Measurements from ENCODE around the gene OR2J3. TPM values are rescaled to one million over a fixed set of nuclear protein-coding genes. Genes with fewer than 3 reads are reported as not detected.

OR2J3 gene
- total and polyA plus RNA-seq, 10 of the 15 experiments (the other 5 are each of a cell fraction or from before 2014, with no cell fraction given), result not detected

DNA sequence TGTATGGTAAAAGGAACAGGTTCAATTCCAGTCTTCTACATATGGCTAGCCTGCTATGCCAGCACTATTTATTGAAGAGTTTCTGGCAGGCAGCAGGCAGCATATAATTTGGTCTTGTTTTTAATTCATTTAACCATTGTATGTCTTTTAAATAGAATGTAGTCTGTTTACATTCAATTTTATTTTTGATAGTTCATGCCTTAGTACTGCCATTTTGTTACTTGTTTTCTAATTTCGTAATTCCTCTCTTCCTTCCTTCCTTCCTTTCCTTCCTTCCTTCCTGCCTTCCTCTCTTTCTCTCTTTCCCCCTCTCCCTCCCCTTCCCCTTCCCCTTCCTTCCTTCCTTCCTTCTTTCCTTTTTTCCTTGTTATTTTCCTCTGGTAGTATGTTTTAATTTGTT is 45.2 kb downstream of the OR2J3 start:
- CTCF ChIA-PET, result no interaction called here
- Histone ChIP-seq H3K36me3 (ENCODE audit: control insufficient read depth in 2 of 2, insufficient read depth in 2 of 2, low read length in 1 of 2) (no peaks in the 10 kb centered on the region), H3K9me3 (replicated peaks; ENCODE audit: control insufficient read depth, insufficient read depth, low read length) (no peaks in the 10 kb centered on the region), H3K4me1 (ENCODE audit: control insufficient read depth, insufficient read depth, low read length) (no peaks in the 10 kb centered on the region), H3K27me3 (replicated peaks in 1 of 2; ENCODE audit: control insufficient read depth in 2 of 2, insufficient read depth in 2 of 2, low read length in 1 of 2) (no peaks in the 10 kb centered on the region), H2AFZ (ENCODE audit: control insufficient read depth, low read depth, low read length) (no peak overlapping the region), H3K79me2 (ENCODE audit: control insufficient read depth, insufficient read depth, low read length) (no peaks in the 10 kb centered on the region), H3K4me2 (ENCODE audit: control insufficient read depth, insufficient read depth) (no peak overlapping the region), H3K4me3 (no peak overlapping the region), H4K20me1 (ENCODE audit: control insufficient read depth, insufficient read depth) (no peaks in the 10 kb centered on the region), H3K27ac (ENCODE audit: control insufficient read depth, insufficient read depth) (no peak overlapping the region), H3K9ac (ENCODE audit: control insufficient read depth, insufficient read depth, low read length) (no peak overlapping the region)
- POLR2A ChIA-PET, result no interaction called here
- BruUV-seq (replicated peaks), result no TSS peak
- in situ Hi-C loops (cut with MboI), result no loop called here
- intact Hi-C loops (cut with micrococcal nuclease; ENCODE audit: unreplicated experiment), result no loop called here
- SMC1A ChIA-PET (ENCODE audit: uncharacterized antibody, unreplicated experiment), result no interaction called here
- 38% methylated on average over 1 of the region's 1 CpG for WGBS (ENCODE audit: insufficient coverage, insufficient replicate concordance, low lambda C conversion rate, missing lambda C conversion rate)
- no peak for FAIRE-seq
- ATAC-seq, result no peak
- RAD21 ChIA-PET (ENCODE audit: unreplicated experiment), result no interaction called here
- TF ChIP-seq, protein P1, sequence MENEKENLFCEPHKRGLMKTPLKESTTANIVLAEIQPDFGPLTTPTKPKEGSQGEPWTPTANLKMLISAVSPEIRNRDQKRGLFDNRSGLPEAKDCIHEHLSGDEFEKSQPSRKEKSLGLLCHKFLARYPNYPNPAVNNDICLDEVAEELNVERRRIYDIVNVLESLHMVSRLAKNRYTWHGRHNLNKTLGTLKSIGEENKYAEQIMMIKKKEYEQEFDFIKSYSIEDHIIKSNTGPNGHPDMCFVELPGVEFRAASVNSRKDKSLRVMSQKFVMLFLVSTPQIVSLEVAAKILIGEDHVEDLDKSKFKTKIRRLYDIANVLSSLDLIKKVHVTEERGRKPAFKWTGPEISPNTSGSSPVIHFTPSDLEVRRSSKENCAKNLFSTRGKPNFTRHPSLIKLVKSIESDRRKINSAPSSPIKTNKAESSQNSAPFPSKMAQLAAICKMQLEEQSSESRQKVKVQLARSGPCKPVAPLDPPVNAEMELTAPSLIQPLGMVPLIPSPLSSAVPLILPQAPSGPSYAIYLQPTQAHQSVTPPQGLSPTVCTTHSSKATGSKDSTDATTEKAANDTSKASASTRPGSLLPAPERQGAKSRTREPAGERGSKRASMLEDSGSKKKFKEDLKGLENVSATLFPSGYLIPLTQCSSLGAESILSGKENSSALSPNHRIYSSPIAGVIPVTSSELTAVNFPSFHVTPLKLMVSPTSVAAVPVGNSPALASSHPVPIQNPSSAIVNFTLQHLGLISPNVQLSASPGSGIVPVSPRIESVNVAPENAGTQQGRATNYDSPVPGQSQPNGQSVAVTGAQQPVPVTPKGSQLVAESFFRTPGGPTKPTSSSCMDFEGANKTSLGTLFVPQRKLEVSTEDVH (IDR thresholded peaks at IDR 0.05; ENCODE audit: low read depth, partially characterized antibody), result no peak
- TF ChIP-seq RELA (IDR thresholded peaks at IDR 0.05; ENCODE audit: borderline replicate concordance, partially characterized antibody) (no peak), POU2F2 (IDR thresholded peaks at IDR 0.05; ENCODE audit: borderline replicate concordance, low read depth, low read length) (no peak), ZZZ3 (IDR thresholded peaks at IDR 0.05; ENCODE audit: control insufficient read depth, insufficient read length, low read depth) (no peak), POLR2AphosphoS5 (IDR thresholded peaks at IDR 0.05; ENCODE audit: low read length) (no peak), BCL11A (IDR thresholded peaks at IDR 0.05; ENCODE audit: low read depth, low read length) (no peak), HCFC1 (IDR thresholded peaks at IDR 0.05; ENCODE audit: low read length) (no peak), POLR2AphosphoS2 (IDR thresholded peaks at IDR 0.05; ENCODE audit: low read depth, low read length) (no peak), ZNF207 (IDR thresholded peaks at IDR 0.05; ENCODE audit: borderline replicate concordance) (no peak), RB1 (IDR thresholded peaks at IDR 0.05; ENCODE audit: borderline replicate concordance) (no peak), ESRRA (IDR thresholded peaks at IDR 0.05; ENCODE audit: low read length) (no peak), RCOR1 (conservative IDR thresholded peaks at IDR 0.05; ENCODE audit: low read depth, low read length) (no peak), WRNIP1 (IDR thresholded peaks at IDR 0.05; ENCODE audit: borderline replicate concordance, low read depth, low read length) (no peak)
- TF ChIP-seq, protein P2, sequence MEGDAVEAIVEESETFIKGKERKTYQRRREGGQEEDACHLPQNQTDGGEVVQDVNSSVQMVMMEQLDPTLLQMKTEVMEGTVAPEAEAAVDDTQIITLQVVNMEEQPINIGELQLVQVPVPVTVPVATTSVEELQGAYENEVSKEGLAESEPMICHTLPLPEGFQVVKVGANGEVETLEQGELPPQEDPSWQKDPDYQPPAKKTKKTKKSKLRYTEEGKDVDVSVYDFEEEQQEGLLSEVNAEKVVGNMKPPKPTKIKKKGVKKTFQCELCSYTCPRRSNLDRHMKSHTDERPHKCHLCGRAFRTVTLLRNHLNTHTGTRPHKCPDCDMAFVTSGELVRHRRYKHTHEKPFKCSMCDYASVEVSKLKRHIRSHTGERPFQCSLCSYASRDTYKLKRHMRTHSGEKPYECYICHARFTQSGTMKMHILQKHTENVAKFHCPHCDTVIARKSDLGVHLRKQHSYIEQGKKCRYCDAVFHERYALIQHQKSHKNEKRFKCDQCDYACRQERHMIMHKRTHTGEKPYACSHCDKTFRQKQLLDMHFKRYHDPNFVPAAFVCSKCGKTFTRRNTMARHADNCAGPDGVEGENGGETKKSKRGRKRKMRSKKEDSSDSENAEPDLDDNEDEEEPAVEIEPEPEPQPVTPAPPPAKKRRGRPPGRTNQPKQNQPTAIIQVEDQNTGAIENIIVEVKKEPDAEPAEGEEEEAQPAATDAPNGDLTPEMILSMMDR (IDR thresholded peaks at IDR 0.05 in 2 of 3, conservative IDR thresholded peaks at IDR 0.05 in 1 of 3; ENCODE audit: control insufficient read depth in 2 of 3, extremely low read depth in 1 of 3, insufficient read depth in 1 of 3, low read depth in 3 of 3, low read length in 3 of 3), result no peak
- TF ChIP-seq, protein P3, sequence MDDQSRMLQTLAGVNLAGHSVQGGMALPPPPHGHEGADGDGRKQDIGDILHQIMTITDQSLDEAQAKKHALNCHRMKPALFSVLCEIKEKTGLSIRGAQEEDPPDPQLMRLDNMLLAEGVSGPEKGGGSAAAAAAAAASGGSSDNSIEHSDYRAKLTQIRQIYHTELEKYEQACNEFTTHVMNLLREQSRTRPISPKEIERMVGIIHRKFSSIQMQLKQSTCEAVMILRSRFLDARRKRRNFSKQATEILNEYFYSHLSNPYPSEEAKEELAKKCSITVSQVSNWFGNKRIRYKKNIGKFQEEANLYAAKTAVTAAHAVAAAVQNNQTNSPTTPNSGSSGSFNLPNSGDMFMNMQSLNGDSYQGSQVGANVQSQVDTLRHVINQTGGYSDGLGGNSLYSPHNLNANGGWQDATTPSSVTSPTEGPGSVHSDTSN (IDR thresholded peaks at IDR 0.05; ENCODE audit: insufficient replicate concordance, low read depth, low read length), result no peak
- TF ChIP-seq, protein P4, sequence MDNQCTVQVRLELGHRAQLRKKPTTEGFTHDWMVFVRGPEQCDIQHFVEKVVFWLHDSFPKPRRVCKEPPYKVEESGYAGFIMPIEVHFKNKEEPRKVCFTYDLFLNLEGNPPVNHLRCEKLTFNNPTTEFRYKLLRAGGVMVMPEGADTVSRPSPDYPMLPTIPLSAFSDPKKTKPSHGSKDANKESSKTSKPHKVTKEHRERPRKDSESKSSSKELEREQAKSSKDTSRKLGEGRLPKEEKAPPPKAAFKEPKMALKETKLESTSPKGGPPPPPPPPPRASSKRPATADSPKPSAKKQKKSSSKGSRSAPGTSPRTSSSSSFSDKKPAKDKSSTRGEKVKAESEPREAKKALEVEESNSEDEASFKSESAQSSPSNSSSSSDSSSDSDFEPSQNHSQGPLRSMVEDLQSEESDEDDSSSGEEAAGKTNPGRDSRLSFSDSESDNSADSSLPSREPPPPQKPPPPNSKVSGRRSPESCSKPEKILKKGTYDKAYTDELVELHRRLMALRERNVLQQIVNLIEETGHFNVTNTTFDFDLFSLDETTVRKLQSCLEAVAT (IDR thresholded peaks at IDR 0.05), result no peak
- no peak for DNase-seq (ENCODE audit: low read depth, low spot score)

Data from GM12878 (cell line).